GM19035 (cell line): ENCODE measurements around the gene ICAM1.
"Not testable (repeated sequence)": the region's sequence is repeated elsewhere in the genome, so short reads cannot be mapped to it uniquely, and the experiment has no call there.

Source experiments
- ATAC-seq: cut with Tn5 transposase; IDR thresholded peaks from one replicate; pipeline ENCODE4 v1.9.1; 2021; ENCODE audit not compliant: unreplicated experiment

Gene ICAM1

DNA sequence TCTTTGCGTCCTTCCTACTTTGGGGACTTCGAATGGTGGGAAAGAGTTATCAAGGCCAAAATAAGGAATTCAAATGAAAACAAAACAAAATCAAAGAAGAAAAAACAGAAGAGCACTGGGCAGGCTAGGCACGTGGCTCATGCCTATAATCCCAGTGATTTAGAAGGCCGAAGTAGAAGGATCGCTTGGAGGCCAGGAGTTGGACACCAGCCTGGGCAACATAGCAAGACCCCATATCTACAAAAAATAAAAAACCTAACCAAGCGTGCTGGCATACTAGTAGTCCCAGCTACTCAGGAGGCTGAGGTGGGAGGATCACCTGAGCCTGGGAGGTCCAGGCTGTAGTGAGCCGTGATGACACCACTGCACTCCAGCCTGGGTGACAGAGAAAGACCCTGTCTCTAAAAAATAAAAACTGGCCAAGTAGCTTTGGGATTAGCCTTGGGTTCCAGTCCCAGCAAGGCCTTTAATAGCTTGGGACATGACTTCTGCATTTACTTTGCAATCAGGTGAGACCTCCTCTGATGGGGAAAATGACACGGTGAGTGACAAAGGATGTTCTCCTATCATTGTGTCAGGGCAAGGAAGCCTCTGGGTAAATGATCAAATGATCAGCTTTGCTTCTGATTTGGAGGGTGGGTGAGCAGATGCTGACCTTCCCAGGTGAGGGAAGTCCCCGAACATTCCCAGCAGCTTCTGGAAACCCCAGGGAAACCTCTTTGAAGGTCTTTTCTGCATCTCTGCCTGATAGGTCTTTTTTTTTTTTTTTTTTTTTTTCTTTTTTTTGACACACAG, 7.1 kb downstream of the ICAM1 start:
- no peak for ATAC-seq

DNA sequence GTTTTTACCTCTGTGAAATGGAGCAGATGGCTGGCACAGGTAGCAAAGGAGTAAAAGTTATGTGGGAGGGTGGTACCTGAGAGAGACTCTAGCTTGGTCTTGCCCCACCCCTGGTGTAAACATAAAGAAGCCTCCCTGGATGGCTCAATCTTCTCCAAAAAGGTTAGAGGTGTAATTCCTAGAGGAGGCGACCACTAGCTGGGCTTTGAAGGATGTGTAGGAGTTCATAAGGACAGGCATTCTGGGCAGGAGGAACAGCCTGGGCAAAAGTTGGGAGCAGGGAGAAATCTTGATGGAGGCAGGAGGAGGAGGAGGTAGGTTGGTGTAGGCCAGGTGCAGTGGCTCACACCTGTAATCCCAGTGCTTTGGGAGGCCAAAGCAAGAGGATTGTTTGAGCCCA, 8.0 kb downstream of the ICAM1 start:
- no peak for ATAC-seq

DNA sequence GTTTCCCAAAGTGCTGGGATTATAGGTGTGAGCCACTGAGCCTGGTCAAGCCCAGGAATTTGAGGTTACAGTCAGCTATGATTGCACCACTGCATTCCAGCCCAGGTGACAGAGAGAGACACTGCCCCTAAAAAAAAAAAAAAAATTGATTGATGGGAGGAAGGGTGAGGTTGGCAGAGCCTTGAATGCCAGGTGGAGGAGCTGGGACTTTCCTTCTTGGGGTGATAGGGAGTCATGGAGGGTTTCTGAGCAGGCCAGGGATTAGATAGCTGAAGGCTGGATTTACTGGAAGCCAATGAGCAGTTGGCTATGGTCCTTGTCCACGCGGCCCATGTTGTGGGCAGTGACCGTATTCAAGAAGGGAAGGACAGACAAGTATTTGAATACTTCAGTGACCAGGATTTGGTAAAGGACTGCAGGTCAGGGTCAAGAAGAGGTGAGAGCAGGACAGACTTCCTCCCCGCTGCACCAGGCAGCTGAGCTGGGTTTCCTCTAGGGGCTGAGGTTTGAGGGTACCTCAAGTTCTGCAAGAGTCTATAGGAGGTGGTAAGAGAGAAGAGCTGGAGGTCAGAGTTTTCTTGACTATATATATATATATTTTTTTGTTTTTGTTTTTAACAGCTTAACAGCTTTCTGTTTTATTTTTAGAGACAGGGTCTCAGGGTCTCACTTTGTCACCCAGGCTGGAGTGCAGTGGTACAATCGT, 9.0 kb downstream of the ICAM1 start:
- ATAC-seq, result no peak

DNA sequence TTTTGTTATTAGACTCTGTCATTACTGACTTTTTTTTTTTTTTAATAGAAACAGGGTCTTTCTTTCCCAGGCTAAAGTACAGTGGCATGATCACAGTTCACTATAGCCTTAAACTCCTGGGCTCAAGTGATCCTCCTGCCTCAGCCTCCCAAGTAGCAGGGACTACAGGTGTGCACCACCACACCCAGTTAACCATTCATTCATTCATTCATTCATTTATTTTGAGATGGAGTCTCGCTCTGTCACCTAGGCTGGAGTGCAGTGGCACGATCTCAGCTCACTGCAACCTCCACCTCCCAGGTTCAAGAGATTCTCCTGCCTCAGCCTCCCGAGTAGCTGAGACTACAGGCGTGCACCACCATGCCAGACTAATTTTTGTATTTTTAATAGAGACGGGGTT, 11.1 kb downstream of the ICAM1 start:
- not testable (repeated sequence) for ATAC-seq

DNA sequence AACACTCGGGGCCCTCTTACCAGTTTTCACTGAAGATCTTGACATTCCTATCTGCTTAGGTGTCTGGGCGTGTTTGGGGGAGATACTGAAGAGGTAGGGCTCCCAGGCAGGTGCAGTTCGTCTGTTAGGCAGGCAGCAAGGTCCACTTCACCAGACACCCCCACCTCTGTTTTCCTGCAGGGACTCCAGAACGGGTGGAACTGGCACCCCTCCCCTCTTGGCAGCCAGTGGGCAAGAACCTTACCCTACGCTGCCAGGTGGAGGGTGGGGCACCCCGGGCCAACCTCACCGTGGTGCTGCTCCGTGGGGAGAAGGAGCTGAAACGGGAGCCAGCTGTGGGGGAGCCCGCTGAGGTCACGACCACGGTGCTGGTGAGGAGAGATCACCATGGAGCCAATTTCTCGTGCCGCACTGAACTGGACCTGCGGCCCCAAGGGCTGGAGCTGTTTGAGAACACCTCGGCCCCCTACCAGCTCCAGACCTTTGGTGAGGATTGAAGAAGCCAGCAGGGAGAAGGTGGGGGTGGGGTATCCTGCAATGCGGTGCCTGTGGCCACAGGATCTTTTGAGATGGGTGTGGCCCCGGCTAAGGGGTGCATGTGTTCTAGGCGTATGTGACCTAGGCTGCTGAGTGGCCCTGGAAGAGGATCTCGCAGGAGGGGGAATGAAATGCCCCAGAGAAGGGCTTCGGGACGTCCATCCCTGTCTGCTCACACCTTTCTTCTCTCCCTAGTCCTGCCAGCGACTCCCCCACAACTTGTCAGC, 12.6 kb downstream of the ICAM1 start:
- ATAC-seq, result no peak

DNA sequence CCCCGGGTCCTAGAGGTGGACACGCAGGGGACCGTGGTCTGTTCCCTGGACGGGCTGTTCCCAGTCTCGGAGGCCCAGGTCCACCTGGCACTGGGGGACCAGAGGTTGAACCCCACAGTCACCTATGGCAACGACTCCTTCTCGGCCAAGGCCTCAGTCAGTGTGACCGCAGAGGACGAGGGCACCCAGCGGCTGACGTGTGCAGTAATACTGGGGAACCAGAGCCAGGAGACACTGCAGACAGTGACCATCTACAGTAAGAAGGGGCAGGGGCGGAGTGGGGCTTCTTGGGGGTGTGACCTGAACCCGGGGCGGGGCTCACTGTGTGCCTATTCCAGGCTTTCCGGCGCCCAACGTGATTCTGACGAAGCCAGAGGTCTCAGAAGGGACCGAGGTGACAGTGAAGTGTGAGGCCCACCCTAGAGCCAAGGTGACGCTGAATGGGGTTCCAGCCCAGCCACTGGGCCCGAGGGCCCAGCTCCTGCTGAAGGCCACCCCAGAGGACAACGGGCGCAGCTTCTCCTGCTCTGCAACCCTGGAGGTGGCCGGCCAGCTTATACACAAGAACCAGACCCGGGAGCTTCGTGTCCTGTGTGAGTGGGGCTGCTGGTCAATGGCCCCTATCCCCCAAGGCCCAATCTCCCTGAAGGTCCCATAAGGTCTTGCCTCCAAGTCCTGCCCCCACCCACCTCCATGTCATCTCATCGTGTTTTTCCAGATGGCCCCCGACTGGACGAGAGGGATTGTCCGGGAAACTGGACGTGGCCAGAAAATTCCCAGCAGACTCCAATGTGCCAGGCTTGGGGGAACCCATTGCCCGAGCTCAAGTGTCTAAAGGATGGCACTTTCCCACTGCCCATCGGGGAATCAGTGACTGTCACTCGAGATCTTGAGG, 13.4 kb downstream of the ICAM1 start:
- ATAC-seq, result no peak

DNA sequence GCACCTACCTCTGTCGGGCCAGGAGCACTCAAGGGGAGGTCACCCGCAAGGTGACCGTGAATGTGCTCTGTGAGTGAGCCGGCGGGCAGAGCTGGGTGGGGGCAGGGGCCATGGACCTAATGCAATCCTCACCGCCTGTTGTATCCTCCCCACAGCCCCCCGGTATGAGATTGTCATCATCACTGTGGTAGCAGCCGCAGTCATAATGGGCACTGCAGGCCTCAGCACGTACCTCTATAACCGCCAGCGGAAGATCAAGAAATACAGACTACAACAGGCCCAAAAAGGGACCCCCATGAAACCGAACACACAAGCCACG, 14.0 kb downstream of the ICAM1 start:
- ATAC-seq, result no peak

DNA sequence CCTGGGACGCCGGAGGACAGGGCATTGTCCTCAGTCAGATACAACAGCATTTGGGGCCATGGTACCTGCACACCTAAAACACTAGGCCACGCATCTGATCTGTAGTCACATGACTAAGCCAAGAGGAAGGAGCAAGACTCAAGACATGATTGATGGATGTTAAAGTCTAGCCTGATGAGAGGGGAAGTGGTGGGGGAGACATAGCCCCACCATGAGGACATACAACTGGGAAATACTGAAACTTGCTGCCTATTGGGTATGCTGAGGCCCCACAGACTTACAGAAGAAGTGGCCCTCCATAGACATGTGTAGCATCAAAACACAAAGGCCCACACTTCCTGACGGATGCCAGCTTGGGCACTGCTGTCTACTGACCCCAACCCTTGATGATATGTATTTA, 14.5 kb downstream of the ICAM1 start:
- ATAC-seq, result no peak

DNA sequence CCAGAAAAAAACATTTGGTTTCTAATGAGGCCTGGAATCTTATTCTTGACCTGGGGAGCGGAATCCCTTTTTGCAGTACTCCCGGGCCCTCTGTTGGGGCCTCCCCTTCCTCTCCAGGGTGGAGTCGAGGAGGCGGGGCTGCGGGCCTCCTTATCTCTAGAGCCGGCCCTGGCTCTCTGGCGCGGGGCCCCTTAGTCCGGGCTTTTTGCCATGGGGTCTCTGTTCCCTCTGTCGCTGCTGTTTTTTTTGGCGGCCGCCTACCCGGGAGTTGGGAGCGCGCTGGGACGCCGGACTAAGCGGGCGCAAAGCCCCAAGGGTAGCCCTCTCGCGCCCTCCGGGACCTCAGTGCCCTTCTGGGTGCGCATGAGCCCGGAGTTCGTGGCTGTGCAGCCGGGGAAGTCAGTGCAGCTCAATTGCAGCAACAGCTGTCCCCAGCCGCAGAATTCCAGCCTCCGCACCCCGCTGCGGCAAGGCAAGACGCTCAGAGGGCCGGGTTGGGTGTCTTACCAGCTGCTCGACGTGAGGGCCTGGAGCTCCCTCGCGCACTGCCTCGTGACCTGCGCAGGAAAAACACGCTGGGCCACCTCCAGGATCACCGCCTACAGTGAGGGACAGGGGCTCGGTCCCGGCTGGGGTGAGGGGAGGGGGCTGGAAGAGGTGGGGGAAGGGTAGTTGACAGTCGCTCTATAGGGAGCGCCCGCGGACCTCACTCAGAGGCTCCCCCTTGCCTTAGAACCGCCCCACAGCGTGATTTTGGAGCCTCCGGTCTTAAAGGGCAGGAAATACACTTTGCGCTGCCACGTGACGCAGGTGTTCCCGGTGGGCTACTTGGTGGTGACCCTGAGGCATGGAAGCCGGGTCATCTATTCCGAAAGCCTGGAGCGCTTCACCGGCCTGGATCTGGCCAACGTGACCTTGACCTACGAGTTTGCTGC, 16.1 kb downstream of the ICAM1 start, which contains the start of gene ICAM4:
Gene ICAM4, plus strand, starts transcription at position 153 of the 935 bp plus-strand sequence. Its CDS starts 58 bp downstream, at position 211.
- no peak for ATAC-seq

DNA sequence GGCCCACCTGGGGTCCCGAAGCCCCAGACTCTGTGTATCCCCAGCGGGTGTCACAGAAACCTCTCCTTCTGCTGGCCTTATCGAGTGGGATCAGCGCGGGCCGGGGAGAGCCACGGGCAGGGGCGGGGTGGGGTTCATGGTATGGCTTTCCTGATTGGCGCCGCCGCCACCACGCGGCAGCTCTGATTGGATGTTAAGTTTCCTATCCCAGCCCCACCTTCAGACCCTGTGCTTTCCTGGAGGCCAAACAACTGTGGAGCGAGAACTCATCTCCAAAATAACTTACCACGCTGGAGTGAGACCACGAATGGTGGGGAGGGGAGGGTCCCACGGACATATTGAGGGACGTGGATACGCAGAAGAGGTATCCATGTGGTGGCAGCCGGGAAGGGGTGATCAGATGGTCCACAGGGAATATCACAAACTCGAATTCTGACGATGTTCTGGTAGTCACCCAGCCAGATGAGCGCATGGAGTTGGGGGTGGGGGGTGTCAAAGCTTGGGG, 17.8 kb downstream of the ICAM1 start:
- ATAC-seq, result no peak

DNA sequence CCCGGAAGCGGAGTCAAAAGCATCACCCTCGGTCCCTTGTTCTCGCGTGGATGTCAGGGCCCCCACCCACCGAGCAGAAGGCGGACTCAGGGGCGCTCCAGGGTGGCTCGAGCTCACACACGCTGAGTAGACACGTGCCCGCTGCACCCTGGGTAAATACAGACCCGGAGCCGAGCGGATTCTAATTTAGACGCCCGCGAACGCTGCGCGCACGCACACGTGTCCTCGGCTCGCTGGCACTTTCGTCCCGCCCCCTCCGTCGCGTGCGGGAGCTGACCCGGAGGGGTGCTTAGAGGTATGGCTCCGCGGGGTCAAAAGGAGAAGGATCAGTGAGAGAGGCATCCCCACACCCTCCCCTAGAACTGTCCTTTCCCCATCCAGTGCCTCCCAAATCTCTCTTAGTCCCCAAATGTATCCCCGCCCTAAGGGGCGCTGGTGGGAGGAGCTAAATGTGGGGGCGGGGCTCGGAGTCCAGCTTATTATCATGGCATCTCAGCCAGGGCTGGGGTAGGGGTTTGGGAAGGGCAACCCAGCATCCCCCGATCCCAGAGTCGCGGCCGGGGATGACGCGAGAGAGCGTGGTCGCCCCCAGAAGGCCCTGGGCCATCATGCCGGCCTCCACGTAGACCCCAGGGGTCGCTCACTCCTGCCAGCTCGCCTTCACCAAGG, 18.4 kb downstream of the ICAM1 start:
- ATAC-seq, result no peak

DNA sequence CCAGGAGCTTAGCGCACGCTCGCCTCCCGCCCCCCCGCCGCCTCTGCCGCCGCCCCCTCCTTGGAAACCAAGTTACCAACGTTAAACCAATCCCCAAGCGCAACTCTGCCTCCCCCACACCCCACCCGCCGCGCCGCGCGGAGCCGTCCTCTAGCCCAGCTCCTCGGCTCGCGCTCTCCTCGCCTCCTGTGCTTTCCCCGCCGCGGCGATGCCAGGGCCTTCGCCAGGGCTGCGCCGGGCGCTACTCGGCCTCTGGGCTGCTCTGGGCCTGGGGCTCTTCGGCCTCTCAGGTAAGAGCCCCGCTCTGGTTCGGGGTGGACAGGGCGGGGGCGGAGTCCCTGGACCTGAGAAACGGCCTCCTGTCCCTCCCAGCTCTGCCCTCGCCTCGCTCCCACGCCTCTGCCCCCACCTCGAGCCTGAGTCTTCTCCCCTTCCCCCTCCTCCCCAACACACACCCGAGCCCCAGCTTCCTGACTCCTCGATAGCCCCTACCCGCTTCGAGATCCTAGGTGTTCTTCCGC, 19.0 kb downstream of the ICAM1 start, which contains the start of gene ICAM5:
Gene ICAM5, plus strand, starts transcription at position 117 of the 521 bp plus-strand sequence. Its CDS starts 92 bp downstream, at position 209.
- no peak for ATAC-seq

DNA sequence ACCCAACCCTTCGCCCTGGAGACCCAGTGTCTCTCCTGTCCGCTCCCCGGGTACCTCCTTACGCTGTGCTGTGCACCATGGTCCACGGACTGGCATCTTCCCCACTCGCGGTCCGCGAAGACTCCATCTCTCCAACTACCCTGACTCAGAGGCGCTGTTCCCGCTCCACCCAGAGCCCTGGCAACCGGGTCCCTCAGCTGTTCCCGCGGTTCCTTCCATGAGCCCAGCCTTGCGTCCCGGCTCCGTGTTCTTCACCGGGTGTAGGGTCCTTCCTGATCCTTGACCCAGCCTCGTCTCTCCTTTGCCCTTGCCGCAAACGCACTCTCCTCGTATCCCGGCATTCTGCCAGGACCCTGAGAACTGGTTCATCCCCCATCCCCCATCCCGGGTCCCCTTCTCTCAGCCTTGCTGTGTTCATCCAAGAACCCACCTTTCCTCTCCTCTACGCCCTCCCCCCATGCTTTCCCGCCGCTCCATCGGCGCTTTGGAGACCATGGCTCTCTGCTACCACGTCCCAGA, 19.5 kb downstream of the ICAM1 start:
- no peak for ATAC-seq

DNA sequence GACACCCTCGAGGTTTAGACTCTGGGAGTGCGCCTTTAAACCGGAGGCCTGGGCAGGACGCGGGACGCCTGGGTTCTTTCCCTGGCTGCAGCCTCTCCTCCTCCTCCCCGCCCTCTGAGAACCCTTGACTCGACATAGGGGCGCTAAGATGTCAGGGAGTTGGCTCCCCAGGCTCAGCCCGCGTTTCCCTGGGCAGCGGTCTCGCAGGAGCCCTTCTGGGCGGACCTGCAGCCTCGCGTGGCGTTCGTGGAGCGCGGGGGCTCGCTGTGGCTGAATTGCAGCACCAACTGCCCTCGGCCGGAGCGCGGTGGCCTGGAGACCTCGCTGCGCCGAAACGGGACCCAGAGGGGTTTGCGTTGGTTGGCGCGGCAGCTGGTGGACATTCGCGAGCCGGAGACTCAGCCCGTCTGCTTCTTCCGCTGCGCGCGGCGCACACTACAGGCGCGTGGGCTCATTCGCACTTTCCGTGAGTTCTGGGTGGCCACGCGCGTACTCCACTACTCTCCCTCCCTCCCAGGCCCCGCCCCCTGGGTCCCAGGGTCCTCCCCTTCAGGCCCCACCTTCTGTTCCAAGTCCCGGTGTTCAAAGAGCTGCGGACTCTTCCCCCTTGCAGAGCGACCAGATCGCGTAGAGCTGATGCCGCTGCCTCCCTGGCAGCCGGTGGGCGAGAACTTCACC, 20.1 kb downstream of the ICAM1 start:
- no peak for ATAC-seq

DNA sequence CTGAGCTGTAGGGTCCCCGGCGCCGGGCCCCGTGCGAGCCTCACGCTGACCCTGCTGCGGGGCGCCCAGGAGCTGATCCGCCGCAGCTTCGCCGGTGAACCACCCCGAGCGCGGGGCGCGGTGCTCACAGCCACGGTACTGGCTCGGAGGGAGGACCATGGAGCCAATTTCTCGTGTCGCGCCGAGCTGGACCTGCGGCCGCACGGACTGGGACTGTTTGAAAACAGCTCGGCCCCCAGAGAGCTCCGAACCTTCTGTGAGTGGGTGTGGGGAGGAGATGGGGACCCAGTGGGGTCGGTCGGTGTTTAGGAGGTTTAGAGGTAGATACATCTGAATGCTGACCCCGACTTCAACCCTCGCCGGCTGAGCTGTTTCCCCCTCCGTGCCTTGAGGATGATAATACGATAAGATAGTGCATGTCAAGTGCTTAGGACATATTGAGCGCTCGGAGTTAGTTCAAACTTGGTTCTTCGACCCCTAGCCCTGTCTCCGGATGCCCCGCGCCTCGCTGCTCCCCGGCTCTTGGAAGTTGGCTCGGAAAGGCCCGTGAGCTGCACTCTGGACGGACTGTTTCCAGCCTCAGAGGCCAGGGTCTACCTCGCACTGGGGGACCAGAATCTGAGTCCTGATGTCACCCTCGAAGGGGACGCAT, 20.8 kb downstream of the ICAM1 start:
- ATAC-seq, result no peak

DNA sequence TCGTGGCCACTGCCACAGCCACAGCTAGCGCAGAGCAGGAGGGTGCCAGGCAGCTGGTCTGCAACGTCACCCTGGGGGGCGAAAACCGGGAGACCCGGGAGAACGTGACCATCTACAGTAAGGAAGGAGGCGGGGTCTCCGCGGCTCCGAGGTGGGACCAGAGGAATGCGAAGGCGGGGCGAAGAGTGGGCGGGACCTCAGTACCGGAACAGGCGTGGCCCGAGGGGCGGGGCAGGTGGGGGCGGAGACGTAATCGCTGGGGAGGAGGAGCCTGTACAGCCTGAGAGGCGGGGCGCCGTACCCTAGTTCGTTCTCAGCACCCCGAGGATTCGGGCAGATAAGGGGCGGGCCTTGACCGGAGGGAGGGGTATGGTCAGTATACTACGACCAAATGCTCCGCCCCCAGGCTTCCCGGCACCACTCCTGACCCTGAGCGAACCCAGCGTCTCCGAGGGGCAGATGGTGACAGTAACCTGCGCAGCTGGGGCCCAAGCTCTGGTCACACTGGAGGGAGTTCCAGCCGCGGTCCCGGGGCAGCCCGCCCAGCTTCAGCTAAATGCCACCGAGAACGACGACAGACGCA, 21.4 kb downstream of the ICAM1 start:
- peak; percentile 58 for ATAC-seq
